Lung (tissue), 12 donors: ENCODE data around the gene TMEM54. TPM values are rescaled to one million over a fixed set of nuclear protein-coding genes. Genes with fewer than 3 reads are reported as not detected.

ENCODE experiments used
- ATAC-seq: fragments of 200-7000 bp; cut with Tn5 transposase; one replicate; pipeline ENCODE4 v1.9.1; 2020; ENCODE audit warnings: moderate number of reproducible peaks; ENCODE audit not compliant: insufficient read depth, low FRiP score
- DNase-seq, 3 donors: peaks; one replicate each; pipeline ENCODE4 v3.0.0-alpha.2; 2013 to 2017
- H3K27ac ChIP-seq, 2 donors: one replicate each; pipeline ENCODE4 v1.5.1; 2013; ENCODE audit warnings: mild to moderate bottlenecking in 2 of 2, moderate library complexity in 2 of 2, control low read depth in 1 of 2, inconsistent platforms in 1 of 2, low read depth in 1 of 2, low read length in 1 of 2
- H3K27me3 ChIP-seq, 3 donors: one replicate each; pipeline ENCODE4 v1.5.1; 2013; ENCODE audit warnings: low read length in 2 of 3; ENCODE audit not compliant: control insufficient read depth in 3 of 3, insufficient read depth in 3 of 3
- H3K36me3 ChIP-seq, 4 donors: one replicate each; pipeline ENCODE4 v1.5.1; 2013; ENCODE audit warnings: low read length in 4 of 4, mild to moderate bottlenecking in 1 of 4, moderate library complexity in 1 of 4; ENCODE audit not compliant: control insufficient read depth in 4 of 4, insufficient read depth in 4 of 4
- H3K4me1 ChIP-seq, 5 donors: one replicate each; pipeline ENCODE4 v1.5.1; 2013; ENCODE audit warnings: low read length in 5 of 5, mild to moderate bottlenecking in 2 of 5, moderate library complexity in 1 of 5; ENCODE audit not compliant: control insufficient read depth in 5 of 5, insufficient read depth in 5 of 5
- H3K4me3 ChIP-seq: one replicate; pipeline ENCODE4 v1.5.1; 2013; ENCODE audit warnings: mild to moderate bottlenecking, control low read depth, moderate library complexity
- H3K9ac ChIP-seq, 2 donors: one replicate each; pipeline ENCODE4 v1.5.1; 2013; ENCODE audit warnings: low read length in 2 of 2, control low read depth in 1 of 2; ENCODE audit not compliant: insufficient read depth in 1 of 2
- H3K9me3 ChIP-seq, 4 donors: one replicate each; pipeline ENCODE4 v1.5.1; 2013; ENCODE audit warnings: low read length in 3 of 4, mild to moderate bottlenecking in 1 of 4, moderate library complexity in 1 of 4; ENCODE audit not compliant: control insufficient read depth in 4 of 4, insufficient read depth in 3 of 4
- WGBS, 2 donors: extraction: QIAGEN DNeasy Blood & Tissue Kit; methylation state at CpG; one replicate each; pipeline ENCODE4 v1.1.7; 2013; 5-methylcytosine and 5-hydroxymethylcytosine counted together
- polyA plus RNA-seq, 2 donors: library from polyadenylated mRNA; stranded (reverse); fragments of 200-250 nt; gene quantifications; one replicate each; pipeline ENCODE4 v1.2.1, GENCODE V29; 2013
- total RNA-seq, 2 donors: library from RNA; depleted of rRNA in 1 of 2; stranded (reverse); fragments of >200 nt in 1 of 2; gene quantifications; one replicate each; pipeline ENCODE4 v1.2.1, GENCODE V29; 2014 to 2021
- TF ChIP-seq, protein P1 (sequence below): IDR thresholded peaks from 2 replicates; pipeline ENCODE4 v1.5.1; 2012; ENCODE audit warnings: mild to moderate bottlenecking; ENCODE audit errors: control extremely low read depth, extremely low read depth
- donor health status: control.
- donor health status: control.
- donor health status: Bipolar disorder and iron deficiency.
- donor health status: healthy.
- donor health status: DM: yes; HTN: yes; CAD: no.

TMEM54 gene
- total and polyA plus RNA-seq, 4 donors, result 22.4 to 56.6 (median 43.1) TPM

DNA sequence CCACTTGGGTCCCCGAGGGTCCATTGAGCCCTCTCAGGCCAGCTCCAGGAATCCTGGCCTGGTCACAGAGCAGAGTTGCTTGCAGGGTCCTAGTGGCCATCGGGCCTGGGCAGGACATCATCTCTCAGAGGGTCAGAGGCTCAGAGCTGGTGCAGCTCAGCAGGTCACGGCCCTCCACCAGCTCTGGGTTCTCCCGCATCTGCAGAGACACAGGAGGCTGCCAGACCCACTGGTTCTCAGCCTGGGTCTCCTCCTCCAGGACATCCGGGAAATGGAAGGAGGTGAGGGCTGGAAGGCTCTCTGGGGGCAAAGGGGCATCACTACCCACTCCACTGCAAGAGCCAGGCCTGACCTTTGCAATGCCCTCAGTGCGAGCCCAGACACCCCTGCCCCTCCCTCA, 6.5 kb downstream of the TMEM54 start:
- Histone ChIP-seq H3K9me3 (peaks cover 0 to 3% (median 0%) of the 10 kb centered on the region in 4 donors), H3K4me3 (no peak overlapping the region), H3K9ac (no peak overlapping the region), H3K27me3 (peaks cover 3 to 12% (median 8%) of the 10 kb centered on the region in 3 donors), H3K27ac (no peak overlapping the region), H3K36me3 (no peaks in the 10 kb centered on the region), H3K4me1 (peaks cover 0 to 12% (median 3%) of the 10 kb centered on the region in 5 donors)
- ATAC-seq, result no peak
- TF ChIP-seq, protein P1, sequence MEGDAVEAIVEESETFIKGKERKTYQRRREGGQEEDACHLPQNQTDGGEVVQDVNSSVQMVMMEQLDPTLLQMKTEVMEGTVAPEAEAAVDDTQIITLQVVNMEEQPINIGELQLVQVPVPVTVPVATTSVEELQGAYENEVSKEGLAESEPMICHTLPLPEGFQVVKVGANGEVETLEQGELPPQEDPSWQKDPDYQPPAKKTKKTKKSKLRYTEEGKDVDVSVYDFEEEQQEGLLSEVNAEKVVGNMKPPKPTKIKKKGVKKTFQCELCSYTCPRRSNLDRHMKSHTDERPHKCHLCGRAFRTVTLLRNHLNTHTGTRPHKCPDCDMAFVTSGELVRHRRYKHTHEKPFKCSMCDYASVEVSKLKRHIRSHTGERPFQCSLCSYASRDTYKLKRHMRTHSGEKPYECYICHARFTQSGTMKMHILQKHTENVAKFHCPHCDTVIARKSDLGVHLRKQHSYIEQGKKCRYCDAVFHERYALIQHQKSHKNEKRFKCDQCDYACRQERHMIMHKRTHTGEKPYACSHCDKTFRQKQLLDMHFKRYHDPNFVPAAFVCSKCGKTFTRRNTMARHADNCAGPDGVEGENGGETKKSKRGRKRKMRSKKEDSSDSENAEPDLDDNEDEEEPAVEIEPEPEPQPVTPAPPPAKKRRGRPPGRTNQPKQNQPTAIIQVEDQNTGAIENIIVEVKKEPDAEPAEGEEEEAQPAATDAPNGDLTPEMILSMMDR, result no peak
- no peak for DNase-seq
- WGBS, 2 donors, result 90 to 91% methylated on average over 6 of the region's 6 CpGs

DNA sequence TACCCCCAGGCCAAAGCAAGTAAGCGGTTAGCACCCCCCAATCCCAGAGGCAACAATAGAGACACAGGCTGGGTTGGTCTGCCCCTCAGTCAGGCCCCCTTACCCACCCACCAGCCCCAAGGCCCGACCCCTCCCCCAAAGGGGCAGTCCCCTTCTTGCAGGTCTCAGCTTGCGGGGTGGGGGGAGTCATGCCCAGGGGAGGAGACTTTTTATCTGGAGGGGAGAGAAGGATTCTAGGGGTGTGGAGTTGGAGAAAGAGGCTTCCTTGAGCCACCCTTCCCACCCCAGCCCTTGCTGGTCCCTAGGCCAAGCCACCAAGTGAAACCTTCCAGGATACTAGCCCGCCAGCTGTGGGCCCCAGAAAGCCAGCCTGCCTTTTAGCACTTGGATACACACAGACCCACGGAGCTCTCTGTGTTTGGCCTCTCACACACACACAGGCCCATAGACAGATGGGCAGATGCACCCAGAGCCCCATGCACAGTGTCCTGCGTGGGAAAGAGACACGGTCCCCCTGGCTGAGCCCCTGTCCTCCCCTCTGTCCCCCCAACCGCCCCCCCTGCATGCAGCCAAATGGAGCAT, 7.1 kb downstream of the TMEM54 start:
- no peak overlapping the region for H3K9ac ChIP-seq
- ATAC-seq (no peak), DNase-seq (no peak)
- no peak overlapping the region for H3K27ac ChIP-seq
- no peak overlapping the region for H3K4me3 ChIP-seq
- H3K4me1 ChIP-seq, result peaks cover 0 to 12% (median 3%) of the 10 kb centered on the region in 5 donors
- TF ChIP-seq, protein P1, result no peak
- peaks cover 3 to 11% (median 8%) of the 10 kb centered on the region in 3 donors for H3K27me3 ChIP-seq
- no peaks in the 10 kb centered on the region for H3K36me3 ChIP-seq
- 67 to 73% methylated on average over 8 of the region's 8 CpGs for WGBS, 2 donors
- H3K9me3 ChIP-seq, result peaks cover 0 to 3% (median 0%) of the 10 kb centered on the region in 4 donors

DNA sequence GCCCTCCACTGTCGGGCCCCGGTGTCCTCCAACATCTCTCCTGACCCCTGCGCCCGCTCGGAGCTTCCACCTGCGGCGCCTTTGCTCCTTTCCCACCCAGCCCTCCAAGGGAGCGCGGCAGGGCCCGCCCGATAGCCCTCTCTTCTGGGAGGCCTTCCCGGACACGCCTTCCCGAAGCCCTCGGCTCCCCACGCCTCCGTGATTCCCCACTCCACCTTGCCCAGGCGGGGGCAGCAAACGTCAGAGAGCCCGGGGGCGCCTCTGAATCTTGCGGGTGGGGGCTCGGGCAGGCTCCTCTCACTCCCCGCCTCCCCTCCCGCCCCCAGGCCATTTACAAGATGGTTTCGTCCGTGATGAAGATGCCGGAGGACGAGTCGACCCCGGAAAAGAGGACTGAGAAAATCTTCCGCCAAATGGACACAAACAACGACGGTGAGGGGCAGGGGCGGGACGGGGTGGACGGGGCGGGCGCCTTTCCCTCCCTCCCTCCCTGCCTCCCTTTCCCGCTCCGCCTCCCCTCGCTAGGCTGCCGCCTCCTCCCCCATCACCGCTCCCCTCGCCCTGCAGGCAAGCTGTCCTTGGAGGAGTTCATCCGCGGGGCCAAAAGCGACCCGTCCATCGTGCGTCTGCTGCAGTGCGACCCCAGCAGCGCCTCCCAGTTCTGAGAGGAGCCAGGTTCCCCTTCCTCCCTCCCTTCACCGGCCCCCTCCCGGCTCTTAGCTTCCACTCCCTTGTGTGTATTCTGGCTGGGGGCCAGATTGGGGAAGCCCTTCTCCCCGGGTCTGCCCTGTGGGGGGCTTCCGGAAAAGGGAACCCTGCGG, 7.8 kb downstream of the TMEM54 start:
- Histone ChIP-seq H3K4me3 (no peak overlapping the region), H3K9me3 (peaks cover 0 to 6% (median 0%) of the 10 kb centered on the region in 4 donors), H3K4me1 (peaks cover 0 to 12% (median 3%) of the 10 kb centered on the region in 5 donors), H3K36me3 (no peaks in the 10 kb centered on the region), H3K9ac (no peak overlapping the region), H3K27me3 (peaks cover 3 to 11% (median 8%) of the 10 kb centered on the region in 3 donors), H3K27ac (no peak overlapping the region)
- WGBS, 2 donors, result 3% methylated on average over 58 of the region's 58 CpGs
- DNase-seq, result peak; percentile 53 to 54 (median 54)
- TF ChIP-seq, protein P1, result no peak
- peak; percentile 32 for ATAC-seq
